ENCODE measurements around the gene CYP24A1. TPM values are rescaled to one million over a fixed set of nuclear protein-coding genes. Genes with fewer than 3 reads are reported as not detected.
"Not testable (repeated sequence)": the region's sequence is repeated elsewhere in the genome, so short reads cannot be mapped to it uniquely, and the experiment has no call there.

Gene CYP24A1
- total and polyA plus RNA-seq, 4 donors, result 0.28 to 1.2 (median 0.91) TPM

- 100% methylated on average over 1 of the region's 4 CpGs for WGBS (ENCODE audit: insufficient coverage)
- H3K9me3 ChIP-seq (ENCODE audit: control insufficient read depth, insufficient read depth, low read length), result not testable (repeated sequence)
These were observed 42.7 kb downstream of the CYP24A1 start for GRCh38 chr20:54131125-54131524.

DNA sequence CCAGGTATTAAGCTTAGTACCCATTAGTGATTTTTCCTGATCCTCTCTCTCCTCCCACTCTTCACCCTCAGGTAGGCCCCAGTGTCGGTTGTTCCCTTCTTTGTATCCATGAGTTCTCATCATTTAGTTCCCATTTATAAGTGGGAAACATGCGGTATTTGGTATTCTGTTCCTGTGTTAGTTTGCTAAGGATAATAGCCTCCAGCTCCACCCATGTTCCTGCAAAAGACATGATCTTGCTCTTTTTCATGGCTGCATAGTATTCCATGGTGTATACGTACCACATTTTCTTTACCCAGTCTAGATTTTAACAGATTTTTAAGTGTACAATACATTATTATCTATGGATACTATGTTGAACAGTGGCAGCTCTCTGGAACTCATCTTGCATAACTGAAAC lies 44.4 kb downstream of the CYP24A1 start:
- Histone ChIP-seq H3K36me3 (ENCODE audit: control insufficient read depth, insufficient read depth, low read length) (no peaks in the 10 kb centered on the region), H3K27me3 (ENCODE audit: control insufficient read depth, insufficient read depth, low read length) (no peaks in the 10 kb centered on the region), H3K4me3 (ENCODE audit: low read depth, low read length) (no peak overlapping the region), H3K9me3 (ENCODE audit: control insufficient read depth, insufficient read depth, low read length) (no peaks in the 10 kb centered on the region), H3K27ac (ENCODE audit: low read depth, low read length) (no peak overlapping the region), H3K4me1 (ENCODE audit: control insufficient read depth, insufficient read depth, low read length) (no peaks in the 10 kb centered on the region)
- no CpG with 5 or more reads among the region's 3 CpGs for WGBS (ENCODE audit: insufficient coverage)
- DNase-seq (ENCODE audit: low read depth in 4 of 6, low spot score in 6 of 6), result no peak

More at GRCh38 chr20:54131125-54131524, 42.7 kb downstream of the CYP24A1 start:
- H3K27me3 ChIP-seq (ENCODE audit: control insufficient read depth, insufficient read depth, low read length); DNase-seq (ENCODE audit: low read depth in 4 of 6, low spot score in 6 of 6); H3K27ac ChIP-seq (ENCODE audit: low read depth, low read length); H3K4me1 ChIP-seq (ENCODE audit: control insufficient read depth, insufficient read depth, low read length); H3K36me3 ChIP-seq (ENCODE audit: control insufficient read depth, insufficient read depth, low read length); H3K4me3 ChIP-seq (ENCODE audit: low read depth, low read length): not testable (repeated sequence)

DNA sequence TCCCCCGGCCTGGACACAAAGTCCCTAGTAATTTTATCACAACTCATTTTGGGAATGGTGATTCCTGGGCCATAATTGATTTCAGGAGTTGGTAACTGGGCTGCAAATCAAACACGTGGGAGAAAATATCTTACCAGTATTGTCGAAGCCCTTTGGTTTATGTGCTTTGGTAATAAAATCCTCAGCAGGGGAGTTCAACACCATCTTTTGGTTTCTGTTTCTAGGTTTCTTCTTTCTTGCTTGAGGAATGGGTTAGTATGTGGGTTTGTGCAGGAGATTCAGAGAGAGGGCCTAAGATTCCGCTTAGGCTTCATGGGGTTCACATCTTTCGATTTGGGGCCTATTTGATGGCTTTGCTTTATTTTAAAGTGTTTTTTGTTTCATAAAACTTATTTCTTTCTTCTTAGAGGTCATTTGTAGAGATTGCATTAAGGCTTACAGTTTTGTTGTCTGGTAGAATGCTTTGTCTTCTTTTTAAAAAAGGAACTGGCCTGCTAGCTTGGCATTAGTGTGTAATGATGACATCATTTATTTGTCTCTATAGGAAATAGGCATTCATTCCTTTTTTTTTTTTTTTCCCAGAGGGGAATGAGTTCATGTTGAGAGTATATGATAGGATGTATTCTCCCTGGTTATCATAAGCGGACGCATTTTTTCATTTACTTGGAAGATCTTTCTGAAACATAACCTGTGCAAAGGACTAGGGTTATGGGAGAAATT lies 45.8 kb downstream of the CYP24A1 start:
- Histone ChIP-seq H3K9me3 (ENCODE audit: control insufficient read depth, insufficient read depth, low read length) (no peaks in the 10 kb centered on the region), H3K27me3 (ENCODE audit: control insufficient read depth, insufficient read depth, low read length) (no peaks in the 10 kb centered on the region), H3K4me3 (ENCODE audit: low read depth, low read length) (no peak overlapping the region), H3K4me1 (ENCODE audit: control insufficient read depth, insufficient read depth, low read length) (no peaks in the 10 kb centered on the region), H3K36me3 (ENCODE audit: control insufficient read depth, insufficient read depth, low read length) (no peaks in the 10 kb centered on the region), H3K27ac (ENCODE audit: low read depth, low read length) (no peak overlapping the region)
- DNase-seq (ENCODE audit: low read depth in 4 of 6, low spot score in 6 of 6), result no peak
- WGBS (ENCODE audit: insufficient coverage), result 67% methylated on average over 1 of the region's 7 CpGs

DNA sequence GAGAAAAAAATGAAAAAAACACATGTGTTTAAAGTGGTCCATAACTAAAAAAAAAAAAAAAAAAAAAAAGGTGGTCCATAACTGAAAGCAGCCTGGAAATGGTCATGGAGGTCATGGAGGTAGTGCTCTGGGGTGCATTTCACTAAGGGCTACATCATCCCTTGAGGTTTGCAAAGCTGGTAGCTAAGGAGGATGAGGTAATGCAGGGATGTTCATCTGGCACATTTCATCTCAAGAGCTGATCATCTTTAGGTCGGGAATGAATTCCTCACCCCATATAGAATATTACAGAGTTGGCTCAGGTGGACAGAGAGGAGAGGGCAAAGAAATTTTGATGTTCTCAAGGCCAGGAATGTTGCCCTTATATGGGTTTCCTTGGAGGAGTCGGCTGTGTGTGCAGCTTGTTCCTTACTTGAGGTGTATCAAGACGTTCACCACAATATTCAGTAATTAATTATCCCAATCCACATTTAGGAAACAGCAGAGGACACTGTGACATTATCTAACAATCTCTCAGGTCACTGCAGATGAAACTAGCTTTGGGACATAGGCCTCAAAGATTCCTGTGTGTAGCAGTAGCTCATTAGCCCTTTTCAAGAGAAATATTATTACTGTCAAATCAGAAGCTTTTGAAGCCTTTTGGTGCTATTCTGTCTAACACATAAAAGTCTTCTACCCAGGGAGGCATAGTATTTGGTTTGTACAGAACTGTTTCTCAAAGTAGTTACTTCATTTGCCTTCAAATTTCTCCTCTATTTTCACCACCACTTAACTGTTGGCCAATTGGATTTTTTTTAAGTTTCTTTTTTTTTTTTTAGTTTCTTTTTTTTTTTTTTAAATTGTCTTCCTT lies 46.8 kb downstream of the CYP24A1 start:
- WGBS (ENCODE audit: insufficient coverage), result no CpG with 5 or more reads among the region's 3 CpGs

DNA sequence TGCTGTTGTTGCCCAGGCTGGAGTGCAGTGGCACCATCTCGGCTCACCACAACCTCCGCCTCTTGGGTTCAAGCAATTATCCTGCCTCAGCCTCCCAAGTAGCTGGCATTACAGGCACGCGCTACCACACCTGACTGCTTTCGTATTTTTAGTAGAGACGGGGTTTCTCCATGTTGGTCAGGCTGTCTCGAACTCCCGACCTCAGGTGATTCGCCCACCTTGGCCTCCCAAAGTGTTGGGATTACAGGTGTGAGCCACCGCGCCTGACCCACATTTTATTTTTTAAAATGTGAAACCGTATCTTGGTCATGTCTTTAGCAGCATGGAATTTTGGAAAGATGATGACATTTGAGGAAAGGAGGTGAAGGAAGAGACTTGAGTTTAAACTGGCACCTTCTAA lies 47.5 kb downstream of the CYP24A1 start:
- not testable (repeated sequence) for H3K27ac ChIP-seq (ENCODE audit: low read depth, low read length); H3K36me3 ChIP-seq (ENCODE audit: control insufficient read depth, insufficient read depth, low read length); H3K4me1 ChIP-seq (ENCODE audit: control insufficient read depth, insufficient read depth, low read length); DNase-seq (ENCODE audit: low read depth in 4 of 6, low spot score in 6 of 6); H3K4me3 ChIP-seq (ENCODE audit: low read depth, low read length); H3K9me3 ChIP-seq (ENCODE audit: control insufficient read depth, insufficient read depth, low read length); H3K27me3 ChIP-seq (ENCODE audit: control insufficient read depth, insufficient read depth, low read length)
- 95% methylated on average over 11 of the region's 12 CpGs for WGBS (ENCODE audit: insufficient coverage)

More for the DNA sequence above, 46.8 kb downstream of the CYP24A1 start:
- Histone ChIP-seq H3K27ac (ENCODE audit: low read depth, low read length) (no peak overlapping the region), H3K4me3 (ENCODE audit: low read depth, low read length) (no peak overlapping the region), H3K9me3 (ENCODE audit: control insufficient read depth, insufficient read depth, low read length) (no peaks in the 10 kb centered on the region), H3K27me3 (ENCODE audit: control insufficient read depth, insufficient read depth, low read length) (no peaks in the 10 kb centered on the region), H3K36me3 (ENCODE audit: control insufficient read depth, insufficient read depth, low read length) (no peaks in the 10 kb centered on the region), H3K4me1 (ENCODE audit: control insufficient read depth, insufficient read depth, low read length) (no peaks in the 10 kb centered on the region)
- no peak for DNase-seq (ENCODE audit: low read depth in 4 of 6, low spot score in 6 of 6)

- no peaks in the 10 kb centered on the region for H3K36me3 ChIP-seq (ENCODE audit: control insufficient read depth, insufficient read depth, low read length)
- H3K27me3 ChIP-seq (ENCODE audit: control insufficient read depth, insufficient read depth, low read length), result no peaks in the 10 kb centered on the region
- H3K9me3 ChIP-seq (ENCODE audit: control insufficient read depth, insufficient read depth, low read length), result no peaks in the 10 kb centered on the region
- no peak for DNase-seq (ENCODE audit: low read depth in 4 of 6, low spot score in 6 of 6)
- 78% methylated on average over 9 of the region's 11 CpGs for whole genome bisulfite sequencing (ENCODE audit: insufficient coverage)
- no peak overlapping the region for H3K27ac ChIP-seq (ENCODE audit: low read depth, low read length)
- H3K4me1 ChIP-seq (ENCODE audit: control insufficient read depth, insufficient read depth, low read length), result no peaks in the 10 kb centered on the region
- no peak overlapping the region for H3K4me3 ChIP-seq (ENCODE audit: low read depth, low read length)
These were observed 50.1 kb downstream of the CYP24A1 start for GRCh38 chr20:54123587-54124180.

- 96% methylated on average over 8 of the region's 10 CpGs for WGBS (ENCODE audit: insufficient coverage)
- no peak for DNase-seq (ENCODE audit: low read depth in 4 of 6, low spot score in 6 of 6)
- Histone ChIP-seq H3K4me3 (ENCODE audit: low read depth, low read length) (no peak overlapping the region), H3K27ac (ENCODE audit: low read depth, low read length) (no peak overlapping the region), H3K27me3 (ENCODE audit: control insufficient read depth, insufficient read depth, low read length) (no peaks in the 10 kb centered on the region), H3K9me3 (ENCODE audit: control insufficient read depth, insufficient read depth, low read length) (no peaks in the 10 kb centered on the region), H3K4me1 (ENCODE audit: control insufficient read depth, insufficient read depth, low read length) (no peaks in the 10 kb centered on the region), H3K36me3 (ENCODE audit: control insufficient read depth, insufficient read depth, low read length) (no peaks in the 10 kb centered on the region)
These were observed 50.9 kb downstream of the CYP24A1 start for GRCh38 chr20:54122681-54123586.

- 88% methylated on average over 1 of the region's 1 CpG for WGBS (ENCODE audit: insufficient coverage)
- no peaks in the 10 kb centered on the region for H3K9me3 ChIP-seq (ENCODE audit: control insufficient read depth, insufficient read depth, low read length)
- H3K36me3 ChIP-seq (ENCODE audit: control insufficient read depth, insufficient read depth, low read length), result no peaks in the 10 kb centered on the region
- DNase-seq (ENCODE audit: low read depth in 4 of 6, low spot score in 6 of 6), result no peak
- H3K4me1 ChIP-seq (ENCODE audit: control insufficient read depth, insufficient read depth, low read length), result no peaks in the 10 kb centered on the region
- H3K4me3 ChIP-seq (ENCODE audit: low read depth, low read length), result no peak overlapping the region
- H3K27me3 ChIP-seq (ENCODE audit: control insufficient read depth, insufficient read depth, low read length), result no peaks in the 10 kb centered on the region
- no peak overlapping the region for H3K27ac ChIP-seq (ENCODE audit: low read depth, low read length)
These were observed 51.6 kb downstream of the CYP24A1 start for GRCh38 chr20:54122189-54122588.

- 86% methylated on average over 1 of the region's 2 CpGs for WGBS (ENCODE audit: insufficient coverage)
- H3K4me3 ChIP-seq (ENCODE audit: low read depth, low read length), result no peak overlapping the region
- DNase-seq (ENCODE audit: low read depth in 4 of 6, low spot score in 6 of 6), result no peak
These were observed 54.0 kb downstream of the CYP24A1 start for GRCh38 chr20:54119744-54120143.

More at GRCh38 chr20:54119744-54120143, 54.0 kb downstream of the CYP24A1 start:
- Histone ChIP-seq H3K27ac (ENCODE audit: low read depth, low read length) (no peak overlapping the region), H3K27me3 (ENCODE audit: control insufficient read depth, insufficient read depth, low read length) (no peaks in the 10 kb centered on the region), H3K9me3 (ENCODE audit: control insufficient read depth, insufficient read depth, low read length) (no peaks in the 10 kb centered on the region), H3K4me1 (ENCODE audit: control insufficient read depth, insufficient read depth, low read length) (no peaks in the 10 kb centered on the region), H3K36me3 (ENCODE audit: control insufficient read depth, insufficient read depth, low read length) (no peaks in the 10 kb centered on the region)
